ENCODE results near the gene GRK5. TPM values are rescaled to one million over a fixed set of nuclear protein-coding genes. Genes with fewer than 3 reads are reported as not detected.

GRK5 gene
- total RNA-seq, 3 donors from 2014 or later (not counting 1 experiment from before 2014, with no cell fraction given): 37.6 to 54.3 (median 47.9) TPM

DNA sequence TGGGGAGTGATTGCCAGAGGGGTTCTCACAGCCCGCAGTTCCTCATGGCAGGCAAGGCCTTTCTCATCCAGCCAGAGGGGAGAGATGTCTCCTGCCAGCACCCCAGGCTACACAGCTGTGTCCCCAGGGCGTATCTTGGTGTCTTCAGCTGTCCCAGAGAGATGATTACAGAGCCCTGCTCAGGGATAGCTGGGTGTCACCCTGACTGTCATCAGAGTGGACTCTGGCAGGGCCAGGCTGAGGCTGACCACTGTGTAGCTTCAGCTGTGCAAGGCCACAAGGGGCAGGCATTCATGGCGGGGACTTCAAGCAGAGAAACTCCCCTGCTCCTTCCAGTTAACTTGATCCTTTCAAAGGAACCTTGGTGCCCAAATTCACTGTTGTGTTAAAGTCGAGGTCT, 211.0 kb downstream of the GRK5 start:
- Mint-ChIP-seq H3K36me3 (no peaks in the 10 kb centered on the region), H3K4me3 (no peak overlapping the region), H3K9me3 (no peaks in the 10 kb centered on the region), H3K4me1 (peaks cover 4 to 5% of the 10 kb centered on the region in 2 donors), H3K27ac (no peak overlapping the region), H3K27me3 (ENCODE audit: low read depth in 2 of 2) (no peaks in the 10 kb centered on the region)
- Histone ChIP-seq H3K9me3 (ENCODE audit: control insufficient read depth, insufficient read depth, low read length) (no peaks in the 10 kb centered on the region), H3K4me3 (ENCODE audit: low read length) (no peak overlapping the region), H3K36me3 (ENCODE audit: control insufficient read depth, insufficient read depth, low read length) (no peaks in the 10 kb centered on the region), H3K4me1 (ENCODE audit: control insufficient read depth, insufficient read depth, low read length) (no peaks in the 10 kb centered on the region), H3K27me3 (ENCODE audit: control insufficient read depth, insufficient read depth, low read length) (no peaks in the 10 kb centered on the region), H3K27ac (ENCODE audit: low read length) (no peak overlapping the region)
- ATAC-seq (no peak), DNase-seq (no peak)
- 90% methylated on average over 4 of the region's 4 CpGs for WGBS (ENCODE audit: insufficient coverage)
- TF ChIP-seq, protein P1, sequence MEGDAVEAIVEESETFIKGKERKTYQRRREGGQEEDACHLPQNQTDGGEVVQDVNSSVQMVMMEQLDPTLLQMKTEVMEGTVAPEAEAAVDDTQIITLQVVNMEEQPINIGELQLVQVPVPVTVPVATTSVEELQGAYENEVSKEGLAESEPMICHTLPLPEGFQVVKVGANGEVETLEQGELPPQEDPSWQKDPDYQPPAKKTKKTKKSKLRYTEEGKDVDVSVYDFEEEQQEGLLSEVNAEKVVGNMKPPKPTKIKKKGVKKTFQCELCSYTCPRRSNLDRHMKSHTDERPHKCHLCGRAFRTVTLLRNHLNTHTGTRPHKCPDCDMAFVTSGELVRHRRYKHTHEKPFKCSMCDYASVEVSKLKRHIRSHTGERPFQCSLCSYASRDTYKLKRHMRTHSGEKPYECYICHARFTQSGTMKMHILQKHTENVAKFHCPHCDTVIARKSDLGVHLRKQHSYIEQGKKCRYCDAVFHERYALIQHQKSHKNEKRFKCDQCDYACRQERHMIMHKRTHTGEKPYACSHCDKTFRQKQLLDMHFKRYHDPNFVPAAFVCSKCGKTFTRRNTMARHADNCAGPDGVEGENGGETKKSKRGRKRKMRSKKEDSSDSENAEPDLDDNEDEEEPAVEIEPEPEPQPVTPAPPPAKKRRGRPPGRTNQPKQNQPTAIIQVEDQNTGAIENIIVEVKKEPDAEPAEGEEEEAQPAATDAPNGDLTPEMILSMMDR (IDR thresholded peaks at IDR 0.05): no peak
- intact Hi-C loops (cut with micrococcal nuclease): no loop called here

DNA sequence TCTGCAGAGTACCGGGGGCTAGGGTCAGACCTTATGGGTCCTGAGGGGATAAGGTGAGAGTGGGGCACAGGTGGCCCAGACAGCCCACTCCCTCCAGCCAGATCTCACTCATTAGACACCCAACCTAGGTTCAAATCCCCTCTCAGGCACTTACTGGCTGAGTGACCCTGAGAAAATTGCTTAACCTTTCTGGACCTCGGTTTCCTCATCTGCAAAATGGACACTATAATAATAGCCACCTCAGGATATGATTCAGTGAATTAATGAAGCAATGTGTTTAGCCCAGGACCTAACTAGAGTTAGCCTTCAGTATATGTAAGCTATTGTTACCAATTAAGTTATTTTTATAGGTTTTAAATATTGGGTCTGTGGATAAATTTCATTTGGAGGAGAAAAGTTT, 212.6 kb downstream of the GRK5 start:
- WGBS (ENCODE audit: insufficient coverage): 80% methylated on average over 1 of the region's 2 CpGs
- H3K9me3 Mint-ChIP-seq: no peaks in the 10 kb centered on the region
- Histone ChIP-seq H3K9me3 (ENCODE audit: control insufficient read depth, insufficient read depth, low read length) (no peaks in the 10 kb centered on the region), H3K4me1 (ENCODE audit: control insufficient read depth, insufficient read depth, low read length) (no peaks in the 10 kb centered on the region), H3K27me3 (ENCODE audit: control insufficient read depth, insufficient read depth, low read length) (no peaks in the 10 kb centered on the region), H3K36me3 (ENCODE audit: control insufficient read depth, insufficient read depth, low read length) (no peaks in the 10 kb centered on the region), H3K27ac (ENCODE audit: low read length) (no peak overlapping the region), H3K4me3 (ENCODE audit: low read length) (no peak overlapping the region)
- H3K27ac Mint-ChIP-seq: no peak overlapping the region
- no peak for DNase-seq
- intact Hi-C loops (cut with micrococcal nuclease): no loop called here
- H3K27me3 Mint-ChIP-seq (ENCODE audit: low read depth in 2 of 2): no peaks in the 10 kb centered on the region
- TF ChIP-seq, protein P1 (IDR thresholded peaks at IDR 0.05): no peak
- no peak overlapping the region for H3K4me3 Mint-ChIP-seq
- H3K4me1 Mint-ChIP-seq: peaks cover 4 to 5% of the 10 kb centered on the region in 2 donors
- no peak for ATAC-seq
- H3K36me3 Mint-ChIP-seq: no peaks in the 10 kb centered on the region

DNA sequence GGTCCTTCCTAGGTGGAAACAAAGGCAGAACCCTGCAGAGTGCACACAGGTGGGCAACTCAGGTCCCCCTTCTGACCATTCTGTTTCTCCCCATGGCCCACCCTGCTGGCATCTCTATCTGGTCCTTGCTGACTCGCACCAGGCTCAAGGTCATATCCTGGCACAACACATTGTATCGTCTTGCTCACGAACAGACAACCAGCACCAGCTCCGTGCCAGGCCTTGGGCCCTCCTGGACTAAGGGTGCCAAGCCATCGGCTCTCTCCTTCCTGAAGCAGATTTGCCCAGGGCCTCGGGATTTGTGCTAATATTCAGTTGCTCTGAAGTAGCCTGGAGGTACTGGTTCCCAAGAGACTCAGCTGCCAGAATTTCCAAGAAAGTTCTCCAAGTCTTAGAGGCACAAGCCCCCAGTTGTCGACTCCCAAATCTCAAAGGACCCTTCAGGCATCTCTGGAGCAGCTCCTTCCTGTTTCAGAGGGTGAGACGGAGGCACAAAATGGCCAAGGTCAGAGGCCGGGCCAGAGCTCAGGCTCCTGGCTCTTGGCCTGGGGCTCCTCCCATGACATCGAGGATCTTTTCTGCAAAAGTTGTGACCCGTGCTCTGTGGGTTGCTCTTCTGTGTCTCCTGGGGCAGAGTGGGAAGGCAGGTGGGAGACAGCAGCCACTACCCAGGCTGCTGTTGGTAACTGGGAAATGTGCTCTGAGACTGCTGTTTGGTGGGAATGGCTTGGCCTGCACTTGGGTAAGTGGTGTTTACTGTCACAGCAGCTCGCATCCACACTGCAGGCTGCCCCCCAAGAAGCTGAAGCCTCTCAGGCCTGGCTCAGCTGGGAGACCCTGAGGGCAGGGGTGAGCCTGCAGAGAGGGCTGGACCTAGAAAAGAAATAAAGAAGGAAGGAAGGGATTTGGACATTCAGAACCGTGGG, 213.8 kb downstream of the GRK5 start:
- no peak for DNase-seq
- 92% methylated on average over 13 of the region's 13 CpGs for WGBS (ENCODE audit: insufficient coverage)
- intact Hi-C loops (cut with micrococcal nuclease): no loop called here
- Histone ChIP-seq H3K36me3 (ENCODE audit: control insufficient read depth, insufficient read depth, low read length) (no peaks in the 10 kb centered on the region), H3K4me1 (ENCODE audit: control insufficient read depth, insufficient read depth, low read length) (no peaks in the 10 kb centered on the region), H3K27me3 (ENCODE audit: control insufficient read depth, insufficient read depth, low read length) (no peaks in the 10 kb centered on the region), H3K9me3 (ENCODE audit: control insufficient read depth, insufficient read depth, low read length) (no peaks in the 10 kb centered on the region), H3K27ac (ENCODE audit: low read length) (no peak overlapping the region), H3K4me3 (ENCODE audit: low read length) (no peak overlapping the region)
- no peaks in the 10 kb centered on the region for H3K9me3 Mint-ChIP-seq
- H3K27me3 Mint-ChIP-seq (ENCODE audit: low read depth in 2 of 2): no peaks in the 10 kb centered on the region
- TF ChIP-seq, protein P1 (IDR thresholded peaks at IDR 0.05): no peak
- H3K4me1 Mint-ChIP-seq: peaks cover 0 to 5% of the 10 kb centered on the region in 2 donors
- peak overlapping the region in 1 of 2 donors; percentile 24 for H3K27ac Mint-ChIP-seq
- H3K4me3 Mint-ChIP-seq: no peak overlapping the region
- no peak for ATAC-seq
- peaks cover 8% of the 10 kb centered on the region for H3K36me3 Mint-ChIP-seq

All from natural killer cell (primary cell).